ENCODE measurements around the gene RNU2-1. TPM values are rescaled to one million over a fixed set of nuclear protein-coding genes. Genes with fewer than 3 reads are reported as not detected.

Gene RNU2-1
- total RNA-seq, 1 experiment from 2014 or later: 6,186 TPM

DNA sequence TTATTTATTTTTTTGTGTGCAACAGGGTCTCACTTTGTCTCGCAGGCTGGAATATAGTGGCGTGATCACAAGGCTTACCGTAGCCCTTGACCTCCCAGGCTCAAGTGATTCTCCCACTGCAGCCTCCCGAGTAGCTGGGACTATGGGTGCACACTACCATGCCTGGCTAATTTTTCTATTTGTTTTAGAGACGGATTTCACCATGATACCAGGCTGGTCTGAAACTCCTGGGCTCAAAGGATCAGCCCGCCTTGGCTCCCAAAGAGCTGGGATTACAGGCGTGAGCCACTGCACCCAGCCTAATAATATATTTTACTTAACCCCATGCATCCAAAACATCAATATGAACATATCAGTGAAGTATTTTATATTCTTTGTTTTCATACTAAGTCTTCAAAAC, 7.4 kb downstream of the RNU2-1 start:
- H2BK12ac ChIP-seq (ENCODE audit: insufficient read length, low read depth, low read length): no peak overlapping the region
- no peaks in the 10 kb centered on the region for H3K27me3 ChIP-seq (ENCODE audit: insufficient read depth, low read length)
- H3K23me2 ChIP-seq (ENCODE audit: insufficient read length, low read depth, low read length, poor library complexity, severe bottlenecking): no peaks in the 10 kb centered on the region
- no peak overlapping the region for H2BK15ac ChIP-seq (ENCODE audit: low read depth, low read length)
- no peak overlapping the region for H3K23ac ChIP-seq (ENCODE audit: insufficient read length, low read depth, low read length)
- no peak overlapping the region for H3K18ac ChIP-seq (ENCODE audit: insufficient read length, low read depth, low read length)
- H3K56ac ChIP-seq (ENCODE audit: insufficient read length, low read depth, low read length): no peak overlapping the region
- H3K14ac ChIP-seq (ENCODE audit: insufficient read depth, low read length): no peak overlapping the region
- H3K79me2 ChIP-seq (ENCODE audit: insufficient read depth, low read length): no peaks in the 10 kb centered on the region
- WGBS (ENCODE audit: extremely low coverage, insufficient read length, low lambda C conversion rate): no CpG with 5 or more reads among the region's 7 CpGs
- no peak overlapping the region for H2BK5ac ChIP-seq (ENCODE audit: insufficient read length, low read length)
- no peaks in the 10 kb centered on the region for H3K9me3 Mint-ChIP-seq
- H2BK20ac ChIP-seq (ENCODE audit: low read depth, low read length, poor library complexity, severe bottlenecking): no peak overlapping the region
- no peak overlapping the region for H2AK5ac ChIP-seq (ENCODE audit: insufficient read length, low read length)
- H3T11ph ChIP-seq (ENCODE audit: low read length): no peak overlapping the region
- no peaks in the 10 kb centered on the region for H4K20me1 ChIP-seq (ENCODE audit: control insufficient read depth, insufficient read depth, insufficient read length)
- H3K9me3 ChIP-seq (ENCODE audit: control insufficient read depth, low read depth, low read length): no peaks in the 10 kb centered on the region
- no peak overlapping the region for H4K5ac ChIP-seq (ENCODE audit: insufficient read length, low read depth, low read length)
- H3K4me1 ChIP-seq (ENCODE audit: insufficient read depth, low read length): no peaks in the 10 kb centered on the region
- no peaks in the 10 kb centered on the region for H3K36me3 Mint-ChIP-seq (ENCODE audit: insufficient read depth in 1 of 3, low read depth in 3 of 3)
- no peak overlapping the region for H2AFZ ChIP-seq (ENCODE audit: low read length)
- no peak overlapping the region for H3K27ac Mint-ChIP-seq
- no peaks in the 10 kb centered on the region for H3K4me1 Mint-ChIP-seq
- TF ChIP-seq, protein P1, sequence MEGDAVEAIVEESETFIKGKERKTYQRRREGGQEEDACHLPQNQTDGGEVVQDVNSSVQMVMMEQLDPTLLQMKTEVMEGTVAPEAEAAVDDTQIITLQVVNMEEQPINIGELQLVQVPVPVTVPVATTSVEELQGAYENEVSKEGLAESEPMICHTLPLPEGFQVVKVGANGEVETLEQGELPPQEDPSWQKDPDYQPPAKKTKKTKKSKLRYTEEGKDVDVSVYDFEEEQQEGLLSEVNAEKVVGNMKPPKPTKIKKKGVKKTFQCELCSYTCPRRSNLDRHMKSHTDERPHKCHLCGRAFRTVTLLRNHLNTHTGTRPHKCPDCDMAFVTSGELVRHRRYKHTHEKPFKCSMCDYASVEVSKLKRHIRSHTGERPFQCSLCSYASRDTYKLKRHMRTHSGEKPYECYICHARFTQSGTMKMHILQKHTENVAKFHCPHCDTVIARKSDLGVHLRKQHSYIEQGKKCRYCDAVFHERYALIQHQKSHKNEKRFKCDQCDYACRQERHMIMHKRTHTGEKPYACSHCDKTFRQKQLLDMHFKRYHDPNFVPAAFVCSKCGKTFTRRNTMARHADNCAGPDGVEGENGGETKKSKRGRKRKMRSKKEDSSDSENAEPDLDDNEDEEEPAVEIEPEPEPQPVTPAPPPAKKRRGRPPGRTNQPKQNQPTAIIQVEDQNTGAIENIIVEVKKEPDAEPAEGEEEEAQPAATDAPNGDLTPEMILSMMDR (conservative IDR thresholded peaks at IDR 0.05): no peak
- H3K4me2 ChIP-seq (ENCODE audit: insufficient read depth, insufficient read length, low read length): no peak overlapping the region
- H3K27me3 Mint-ChIP-seq (ENCODE audit: low read depth): no peaks in the 10 kb centered on the region
- no peak overlapping the region for H3K9ac ChIP-seq (ENCODE audit: extremely low read depth, insufficient read length, low read length)
- no peaks in the 10 kb centered on the region for H3K79me1 ChIP-seq (ENCODE audit: insufficient read depth, low read depth, low read length, poor library complexity, severe bottlenecking)
- no peak overlapping the region for H4K8ac ChIP-seq (replicated peaks; ENCODE audit: insufficient read length, low read depth, low read length)
- H3K27ac ChIP-seq (ENCODE audit: insufficient read length, low read depth, low read length): no peak overlapping the region
- peak; percentile 10 for DNase-seq
- no peak overlapping the region for H4K91ac ChIP-seq (ENCODE audit: insufficient read length, low read depth, low read length)
- no peak overlapping the region for H2BK120ac ChIP-seq (ENCODE audit: low read depth, low read length, poor library complexity, severe bottlenecking)
- no peak overlapping the region for H3K4ac ChIP-seq (ENCODE audit: low read depth, low read length)
- no peak overlapping the region for H3K4me3 Mint-ChIP-seq

All from H9 (cell line).